GM12891 (cell line): ENCODE measurements around the gene CREB5.

Experiments
- PAX5 ChIP-seq: IDR thresholded peaks from 2 replicates; pipeline ENCODE4 v1.6.1; 2011; ENCODE audit warnings: low read length, moderate library complexity, mild to moderate bottlenecking; ENCODE audit not compliant: insufficient read depth, severe bottlenecking
- POLR2A ChIP-seq: IDR thresholded peaks from 2 replicates; pipeline ENCODE4 v1.6.1; 2011; ENCODE audit warnings: low read depth, low read length, control low read depth

- TF ChIP-seq PAX5, result no peak
- TF ChIP-seq POLR2A, result no peak
Observed at GRCh38 chr7:28677668-28678067, 265.4 kb downstream of the CREB5 start.
